GM19035 (cell line): ENCODE measurements around the gene ALPI.

Source experiments
- ATAC-seq: cut with Tn5 transposase; IDR thresholded peaks from one replicate; pipeline ENCODE4 v1.9.1; 2021; ENCODE audit not compliant: unreplicated experiment

ALPI gene

GRCh38 chr2:232495292-232495691, 39.3 kb downstream of the ALPI start:
- ATAC-seq = no peak

- no peak for ATAC-seq
Measured at GRCh38 chr2:232496501-232497270, 40.7 kb downstream of the ALPI start.

- ATAC-seq = no peak
Measured at GRCh38 chr2:232497348-232497747, 41.4 kb downstream of the ALPI start.

- ATAC-seq = no peak
Measured at GRCh38 chr2:232498452-232498851, 42.5 kb downstream of the ALPI start.

GRCh38 chr2:232501331-232501771, 45.4 kb downstream of the ALPI start:
- no peak for ATAC-seq

GRCh38 chr2:232501794-232502390, 45.9 kb downstream of the ALPI start:
- ATAC-seq = no peak

GRCh38 chr2:232502511-232502910, 46.6 kb downstream of the ALPI start:
- ATAC-seq = no peak

- ATAC-seq = no peak
Measured at GRCh38 chr2:232502911-232503808, 47.2 kb downstream of the ALPI start.

- ATAC-seq = no peak
Measured at GRCh38 chr2:232503809-232504323, 47.9 kb downstream of the ALPI start.

GRCh38 chr2:232504438-232504837, 48.5 kb downstream of the ALPI start:
- no peak for ATAC-seq

- no peak for ATAC-seq
Measured at GRCh38 chr2:232505856-232506255, 49.9 kb downstream of the ALPI start.

- no peak for ATAC-seq
Measured at GRCh38 chr2:232506709-232507108, 50.8 kb downstream of the ALPI start.

GRCh38 chr2:232508251-232508650, 52.3 kb downstream of the ALPI start:
- ATAC-seq = no peak
